GM18868 (cell line): ENCODE data around the gene PRKCE.
A peak's percentile ranks its signal among the peaks of the same experiment; 100 is the strongest.

ENCODE experiments used
- ATAC-seq: cut with Tn5 transposase; IDR thresholded peaks from one replicate; pipeline ENCODE4 v1.9.1; 2021; ENCODE audit warnings: mild to moderate bottlenecking, moderate library complexity; ENCODE audit not compliant: unreplicated experiment

Gene PRKCE

GRCh38 chr2:46123013-46123412 is 471.5 kb downstream of the PRKCE start:
- no peak for ATAC-seq

- ATAC-seq: no peak
Observed at GRCh38 chr2:46125798-46126197, 474.3 kb downstream of the PRKCE start.

- ATAC-seq: no peak
Observed at GRCh38 chr2:46126571-46126970, 475.1 kb downstream of the PRKCE start.

- no peak for ATAC-seq
Observed at GRCh38 chr2:46127176-46127575, 475.7 kb downstream of the PRKCE start.

- no peak for ATAC-seq
Observed at GRCh38 chr2:46130511-46130910, 479.0 kb downstream of the PRKCE start.

GRCh38 chr2:46132996-46133395 is 481.5 kb downstream of the PRKCE start:
- ATAC-seq: no peak

- ATAC-seq: no peak
Observed at GRCh38 chr2:46134531-46135227, 483.2 kb downstream of the PRKCE start.

- no peak for ATAC-seq
Observed at GRCh38 chr2:46135228-46135855, 483.9 kb downstream of the PRKCE start.

- ATAC-seq: no peak
Observed at GRCh38 chr2:46135958-46136357, 484.5 kb downstream of the PRKCE start.

- no peak for ATAC-seq
Observed at GRCh38 chr2:46136481-46136880, 485.0 kb downstream of the PRKCE start.

- no peak for ATAC-seq
Observed at GRCh38 chr2:46136953-46137352, 485.5 kb downstream of the PRKCE start.

- ATAC-seq: no peak
Observed at GRCh38 chr2:46142546-46143428, 491.3 kb downstream of the PRKCE start.

- ATAC-seq: no peak
Observed at GRCh38 chr2:46143429-46144132, 492.1 kb downstream of the PRKCE start.

- no peak for ATAC-seq
Observed at GRCh38 chr2:46144133-46144800, 492.8 kb downstream of the PRKCE start.

- ATAC-seq: no peak
Observed at GRCh38 chr2:46145017-46145416, 493.5 kb downstream of the PRKCE start.

- no peak for ATAC-seq
Observed at GRCh38 chr2:46145840-46146239, 494.4 kb downstream of the PRKCE start.

- peak; percentile 76 for ATAC-seq
Observed at GRCh38 chr2:46146866-46147502, 495.5 kb downstream of the PRKCE start.

- ATAC-seq: no peak
Observed at GRCh38 chr2:46147626-46148368, 496.3 kb downstream of the PRKCE start.

GRCh38 chr2:46148369-46148736 is 496.9 kb downstream of the PRKCE start:
- no peak for ATAC-seq
